DND-41 (cell line): Measurements from ENCODE around the gene LY6G6F.

ENCODE experiments used
- ATAC-seq: fragments of 200-7000 bp; cut with Tn5 transposase; 3 replicates; pipeline ENCODE4 v1.9.1; 2021; ENCODE audit warnings: low read depth; ENCODE audit not compliant: insufficient read depth
- DNase-seq: peaks from one replicate; pipeline ENCODE4 v3.0.0-alpha.2; 2020
- H2AFZ ChIP-seq: 2 replicates; pipeline ENCODE4 v1.6.0; 2012; ENCODE audit warnings: low read depth, low read length
- H3K27ac ChIP-seq: 2 replicates; pipeline ENCODE4 v1.5.1; 2012; ENCODE audit warnings: low read length, inconsistent platforms
- H3K27me3 ChIP-seq: fragments of 200-600 bp; sonication (generic); 2 replicates; pipeline ENCODE4 v1.6.0; 2012; ENCODE audit warnings: low read length, mild to moderate bottlenecking, inconsistent platforms; ENCODE audit not compliant: insufficient read depth, poor library complexity
- H3K36me3 ChIP-seq: 2 replicates; pipeline ENCODE4 v1.5.1; 2012; ENCODE audit warnings: low read length, inconsistent platforms; ENCODE audit not compliant: insufficient read depth
- H3K4me1 ChIP-seq: 2 replicates; pipeline ENCODE4 v1.5.1; 2012; ENCODE audit warnings: mild to moderate bottlenecking, low read length; ENCODE audit not compliant: insufficient read depth
- H3K4me2 ChIP-seq: 2 replicates; pipeline ENCODE4 v1.6.0; 2012; ENCODE audit warnings: mild to moderate bottlenecking, moderate library complexity, low read length, inconsistent platforms; ENCODE audit not compliant: insufficient read depth
- H3K4me3 ChIP-seq, 2 experiments: fragments of 200-600 bp in 1 of 2; shearing (Covaris generic) in 1 of 2; 2 replicates each; pipeline ENCODE4 v1.5.1; 2012 to 2016; ENCODE audit warnings: inconsistent platforms in 2 of 2, low read length in 2 of 2, mild to moderate bottlenecking in 2 of 2, low read depth in 1 of 2, moderate library complexity in 1 of 2
- H3K79me2 ChIP-seq: 2 replicates; pipeline ENCODE4 v1.6.0; 2012; ENCODE audit warnings: low read length, inconsistent platforms; ENCODE audit not compliant: insufficient read depth
- H3K9ac ChIP-seq: 2 replicates; pipeline ENCODE4 v1.6.0; 2012; ENCODE audit warnings: low read depth, mild to moderate bottlenecking, inconsistent platforms, low read length, moderate library complexity
- H3K9me3 ChIP-seq: 2 replicates; pipeline ENCODE4 v1.5.1; 2012; ENCODE audit warnings: low read length, moderate library complexity, mild to moderate bottlenecking, inconsistent platforms; ENCODE audit not compliant: insufficient read depth, severe bottlenecking
- H4K20me1 ChIP-seq: 2 replicates; pipeline ENCODE4 v1.6.0; 2012; ENCODE audit warnings: low read length; ENCODE audit not compliant: insufficient read depth
- EZH2 ChIP-seq: IDR thresholded peaks from 3 replicates; pipeline ENCODE4 v1.6.1; 2012; ENCODE audit warnings: borderline replicate concordance, low read depth, mild to moderate bottlenecking, moderate library complexity, low read length, inconsistent platforms; ENCODE audit not compliant: severe bottlenecking
- TF ChIP-seq, protein P1 (sequence below): IDR thresholded peaks from 2 replicates; pipeline ENCODE4 v1.5.1; 2012; ENCODE audit warnings: borderline replicate concordance, low read length, moderate library complexity, mild to moderate bottlenecking; ENCODE audit not compliant: poor library complexity, severe bottlenecking; ENCODE audit errors: extremely low read depth

LY6G6F gene

DNA sequence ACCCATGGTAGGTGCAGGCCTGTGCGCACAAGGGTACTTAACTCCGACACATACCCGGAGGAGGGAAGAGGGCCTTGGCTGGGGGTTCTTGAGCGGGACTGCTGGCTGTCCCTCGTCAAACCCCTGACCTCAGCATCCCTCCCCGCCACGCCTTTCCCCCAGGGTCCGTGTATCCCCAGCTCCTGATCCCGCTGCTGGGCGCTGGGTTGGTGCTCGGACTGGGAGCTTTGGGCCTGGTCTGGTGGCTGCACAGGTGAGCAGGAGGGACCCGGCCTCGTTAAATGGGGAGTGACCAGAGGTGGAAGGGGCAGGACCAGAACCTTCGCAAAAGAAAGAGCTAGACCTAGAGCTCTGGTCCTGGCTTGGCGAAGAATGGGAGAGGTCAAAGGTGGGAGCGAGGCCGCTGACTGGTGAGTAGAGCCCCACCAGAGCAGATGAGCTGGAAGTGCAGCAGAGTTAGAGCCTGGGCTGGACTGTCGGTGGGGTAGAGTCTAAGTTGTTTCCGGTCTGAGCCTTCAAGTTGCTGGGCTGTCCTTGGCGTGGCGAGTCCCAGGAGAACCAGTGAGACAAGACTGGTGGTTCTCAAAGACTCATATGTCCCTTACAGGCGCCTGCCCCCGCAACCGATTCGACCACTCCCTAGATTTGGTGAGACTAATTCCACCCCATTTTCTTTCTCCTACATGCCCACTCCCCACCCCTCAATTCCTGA is 17.5 kb downstream of the LY6G6F start:
- no peak overlapping the region for H3K4me2 ChIP-seq
- no peaks in the 10 kb centered on the region; the same call in 1 of the 2 replicates for H3K79me2 ChIP-seq
- no peaks in the 10 kb centered on the region for H3K27me3 ChIP-seq
- H3K9ac ChIP-seq, result no peak overlapping the region
- TF ChIP-seq EZH2, result no peak
- TF ChIP-seq, protein P1, sequence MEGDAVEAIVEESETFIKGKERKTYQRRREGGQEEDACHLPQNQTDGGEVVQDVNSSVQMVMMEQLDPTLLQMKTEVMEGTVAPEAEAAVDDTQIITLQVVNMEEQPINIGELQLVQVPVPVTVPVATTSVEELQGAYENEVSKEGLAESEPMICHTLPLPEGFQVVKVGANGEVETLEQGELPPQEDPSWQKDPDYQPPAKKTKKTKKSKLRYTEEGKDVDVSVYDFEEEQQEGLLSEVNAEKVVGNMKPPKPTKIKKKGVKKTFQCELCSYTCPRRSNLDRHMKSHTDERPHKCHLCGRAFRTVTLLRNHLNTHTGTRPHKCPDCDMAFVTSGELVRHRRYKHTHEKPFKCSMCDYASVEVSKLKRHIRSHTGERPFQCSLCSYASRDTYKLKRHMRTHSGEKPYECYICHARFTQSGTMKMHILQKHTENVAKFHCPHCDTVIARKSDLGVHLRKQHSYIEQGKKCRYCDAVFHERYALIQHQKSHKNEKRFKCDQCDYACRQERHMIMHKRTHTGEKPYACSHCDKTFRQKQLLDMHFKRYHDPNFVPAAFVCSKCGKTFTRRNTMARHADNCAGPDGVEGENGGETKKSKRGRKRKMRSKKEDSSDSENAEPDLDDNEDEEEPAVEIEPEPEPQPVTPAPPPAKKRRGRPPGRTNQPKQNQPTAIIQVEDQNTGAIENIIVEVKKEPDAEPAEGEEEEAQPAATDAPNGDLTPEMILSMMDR, result no peak
- no peak overlapping the region for H3K27ac ChIP-seq
- peaks cover 17% of the 10 kb centered on the region for H3K36me3 ChIP-seq
- H3K9me3 ChIP-seq, result no peaks in the 10 kb centered on the region
- H3K4me3 ChIP-seq, result no peak overlapping the region
- peaks cover 11% of the 10 kb centered on the region for H3K4me1 ChIP-seq
- no peaks in the 10 kb centered on the region for H4K20me1 ChIP-seq
- no peak overlapping the region for H2AFZ ChIP-seq
- no peak for ATAC-seq
- DNase-seq, result no peak

DNA sequence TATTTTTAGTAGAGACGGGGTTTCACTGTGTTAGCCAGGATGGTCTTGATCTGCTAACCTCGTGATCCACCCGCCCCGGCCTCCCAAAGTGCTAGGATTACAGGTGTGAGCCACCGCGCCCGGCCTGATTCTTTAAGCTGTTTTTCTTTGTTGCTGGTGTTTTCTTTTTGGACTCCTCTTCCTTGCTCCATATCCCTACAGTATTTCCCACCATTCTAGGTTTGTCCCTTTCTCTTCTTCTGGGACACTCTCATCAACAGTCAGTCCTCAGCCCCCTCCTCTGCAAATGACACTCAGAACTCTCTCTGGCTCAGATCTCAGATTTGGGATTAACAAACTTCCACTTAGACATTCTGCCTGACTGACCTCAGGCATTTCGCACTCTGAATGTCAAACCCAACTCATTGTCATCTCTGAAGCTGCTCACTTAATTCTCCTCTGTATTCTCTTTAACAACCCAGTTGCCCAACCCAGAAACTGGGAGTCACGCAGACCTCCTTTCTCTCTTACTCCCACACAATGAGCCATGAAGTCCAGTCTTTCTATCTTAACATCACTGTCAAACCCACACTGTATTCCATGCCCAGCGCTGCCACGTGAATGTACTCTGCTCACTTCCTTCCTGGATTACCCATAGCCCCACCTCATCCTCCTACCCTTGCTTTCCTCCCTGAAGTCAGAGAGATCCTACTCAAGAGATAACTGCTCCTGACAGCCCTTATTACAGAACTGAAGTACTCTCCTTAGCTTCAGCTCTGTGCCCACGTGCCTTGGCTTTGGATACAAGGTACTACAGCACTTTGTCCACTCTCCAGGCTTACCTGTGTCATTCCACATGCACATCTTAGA is 19.1 kb downstream of the LY6G6F start:
- H3K9ac ChIP-seq, result no peak overlapping the region
- ATAC-seq (no peak), DNase-seq (no peak)
- peaks cover 22% of the 10 kb centered on the region for H3K36me3 ChIP-seq
- H3K4me2 ChIP-seq, result no peak overlapping the region
- no peak overlapping the region for H3K4me3 ChIP-seq
- no peaks in the 10 kb centered on the region for H4K20me1 ChIP-seq
- no peak overlapping the region for H2AFZ ChIP-seq
- TF ChIP-seq, protein P1, result no peak
- no peak for TF ChIP-seq EZH2
- H3K27me3 ChIP-seq, result no peaks in the 10 kb centered on the region
- peaks cover 23% of the 10 kb centered on the region for H3K4me1 ChIP-seq
- no peaks in the 10 kb centered on the region for H3K9me3 ChIP-seq
- H3K27ac ChIP-seq, result no peak overlapping the region
- peaks cover 4% of the 10 kb centered on the region; the same call in 1 of the 2 replicates for H3K79me2 ChIP-seq

DNA sequence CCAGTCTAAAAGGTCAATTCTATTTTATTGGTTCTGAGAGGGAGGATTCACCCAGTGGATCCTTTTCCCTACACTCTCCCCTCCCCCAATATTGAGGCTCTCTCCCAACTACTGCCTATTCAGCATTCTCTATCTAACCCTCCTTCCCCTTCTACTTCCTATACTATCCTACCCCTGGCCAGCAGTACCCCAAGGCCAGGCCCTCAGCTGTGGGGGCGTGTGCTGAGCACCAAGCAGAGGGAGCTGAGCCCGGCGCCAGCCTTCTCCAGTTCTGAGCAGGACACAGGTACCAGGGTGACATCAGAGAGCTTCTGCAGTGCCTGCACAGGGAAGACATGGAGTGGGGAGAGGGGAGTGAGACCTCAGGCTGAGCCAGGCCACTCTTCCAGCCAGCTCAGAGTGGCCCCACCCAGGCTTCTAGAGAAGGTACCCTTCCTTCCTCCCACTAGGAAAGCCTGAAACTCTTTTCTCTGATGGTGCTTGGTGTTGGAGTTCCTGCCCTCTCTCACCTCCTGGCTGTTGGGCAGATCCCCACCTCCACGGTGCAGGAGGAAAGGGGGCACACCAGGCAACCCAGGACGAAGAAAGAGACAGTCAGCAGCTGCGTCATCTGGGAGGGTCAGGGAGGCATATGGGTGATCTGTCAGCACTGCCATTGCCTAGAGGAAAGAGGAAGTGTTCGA is 20.5 kb downstream of the LY6G6F start:
- Histone ChIP-seq H3K4me3 (no peak overlapping the region), H3K36me3 (peaks cover 34% of the 10 kb centered on the region), H3K4me2 (no peak overlapping the region), H3K79me2 (peaks cover 4% of the 10 kb centered on the region; the same call in 1 of the 2 replicates), H2AFZ (no peak overlapping the region), H3K27ac (no peak overlapping the region), H3K4me1 (peaks cover 23% of the 10 kb centered on the region), H3K9me3 (no peaks in the 10 kb centered on the region), H3K9ac (no peak overlapping the region), H4K20me1 (no peaks in the 10 kb centered on the region), H3K27me3 (no peaks in the 10 kb centered on the region)
- ATAC-seq, result no peak
- TF ChIP-seq EZH2, result no peak
- TF ChIP-seq, protein P1, result no peak
- DNase-seq, result no peak
